HG03175 (cell line): ENCODE results near the gene IPPK.

Source experiments
- ATAC-seq: cut with Tn5 transposase; IDR thresholded peaks from one replicate; pipeline ENCODE4 v1.9.1; 2021; ENCODE audit warnings: mild to moderate bottlenecking, moderate library complexity; ENCODE audit not compliant: unreplicated experiment

The IPPK gene

GRCh38 chr9:92658176-92658575 lies 11.8 kb downstream of the IPPK start:
- no peak for ATAC-seq

GRCh38 chr9:92657296-92658094 lies 12.4 kb downstream of the IPPK start:
- no peak for ATAC-seq

GRCh38 chr9:92656537-92656925 lies 13.4 kb downstream of the IPPK start:
- no peak for ATAC-seq

- ATAC-seq = no peak
Observed at GRCh38 chr9:92655896-92656536, 13.9 kb downstream of the IPPK start.

- ATAC-seq = no peak
Observed at GRCh38 chr9:92655366-92655765, 14.6 kb downstream of the IPPK start.

- no peak for ATAC-seq
Observed at GRCh38 chr9:92654481-92655301, 15.2 kb downstream of the IPPK start.

GRCh38 chr9:92652461-92652860 lies 17.5 kb downstream of the IPPK start:
- ATAC-seq = no peak

- ATAC-seq = no peak
Observed at GRCh38 chr9:92650839-92651621, 18.9 kb downstream of the IPPK start.

- ATAC-seq = no peak
Observed at GRCh38 chr9:92650296-92650695, 19.6 kb downstream of the IPPK start.

GRCh38 chr9:92649007-92649406 lies 20.9 kb downstream of the IPPK start:
- ATAC-seq = no peak

GRCh38 chr9:92648474-92648971 lies 21.4 kb downstream of the IPPK start:
- no peak for ATAC-seq

GRCh38 chr9:92647671-92648473 lies 22.1 kb downstream of the IPPK start:
- no peak for ATAC-seq

- no peak for ATAC-seq
Observed at GRCh38 chr9:92645041-92645440, 24.9 kb downstream of the IPPK start.

GRCh38 chr9:92644278-92644677 lies 25.7 kb downstream of the IPPK start:
- no peak for ATAC-seq

- ATAC-seq = no peak
Observed at GRCh38 chr9:92642564-92642963, 27.4 kb downstream of the IPPK start.

GRCh38 chr9:92642041-92642451 lies 27.9 kb downstream of the IPPK start:
- ATAC-seq = no peak

- no peak for ATAC-seq
Observed at GRCh38 chr9:92641092-92641809, 28.7 kb downstream of the IPPK start.

GRCh38 chr9:92640398-92641091 lies 29.4 kb downstream of the IPPK start:
- ATAC-seq = no peak
